Natural killer cell (primary cell): ENCODE data around the gene GNG7. TPM values are rescaled to one million over a fixed set of nuclear protein-coding genes. Genes with fewer than 3 reads are reported as not detected.

Experiments used
- ATAC-seq, 3 donors: fragments of 150-1000 bp in 2 of 3; fragments of 200-7000 bp in 1 of 3; cut with Tn5 transposase; 1 replicate in 1 of 3; 2 replicates in 2 of 3; pipeline ENCODE4 v1.10.0; 2021; ENCODE audit warnings: mild to moderate bottlenecking in 2 of 3, moderate library complexity in 2 of 3
- DNase-seq, 2 donors: peaks; one replicate each; pipeline versions ENCODE4 v3.0.0 to v3.0.0-alpha.2; 2013 to 2021; ENCODE audit warnings: mixed read lengths in 1 of 2
- H3K27ac ChIP-seq: one replicate; pipeline ENCODE4 v1.5.1; 2013; ENCODE audit warnings: mild to moderate bottlenecking, low read length
- H3K27me3 ChIP-seq: one replicate; pipeline ENCODE4 v1.6.1; 2013; ENCODE audit warnings: low read length; ENCODE audit not compliant: control insufficient read depth, insufficient read depth
- H3K36me3 ChIP-seq: one replicate; pipeline ENCODE4 v1.6.1; 2013; ENCODE audit warnings: low read length; ENCODE audit not compliant: control insufficient read depth, insufficient read depth
- H3K4me1 ChIP-seq: one replicate; pipeline ENCODE4 v1.6.1; 2013; ENCODE audit warnings: low read length; ENCODE audit not compliant: control insufficient read depth, insufficient read depth
- H3K4me3 ChIP-seq: one replicate; pipeline ENCODE4 v1.5.1; 2013; ENCODE audit warnings: low read length
- H3K9me3 ChIP-seq: one replicate; pipeline ENCODE4 v1.6.1; 2013; ENCODE audit warnings: low read length; ENCODE audit not compliant: control insufficient read depth, insufficient read depth
- H3K27ac Mint-ChIP-seq, 2 donors: one replicate each; pipeline ENCODE4 v1.8.0; 2022; ENCODE audit warnings: mild to moderate bottlenecking in 2 of 2, mixed read lengths in 2 of 2, moderate library complexity in 1 of 2
- H3K27me3 Mint-ChIP-seq, 2 donors: one replicate each; pipeline ENCODE4 v1.8.0; 2022; ENCODE audit warnings: low read depth in 2 of 2, mixed read lengths in 2 of 2
- H3K36me3 Mint-ChIP-seq: one replicate; pipeline ENCODE4 v1.8.0; 2022; ENCODE audit warnings: mixed read lengths
- H3K4me1 Mint-ChIP-seq, 2 donors: one replicate each; pipeline ENCODE4 v1.8.0; 2022; ENCODE audit warnings: mixed read lengths in 2 of 2
- H3K4me3 Mint-ChIP-seq: one replicate; pipeline ENCODE4 v1.8.0; 2022; ENCODE audit warnings: mild to moderate bottlenecking, moderate library complexity, mixed read lengths
- H3K9me3 Mint-ChIP-seq, 2 donors: one replicate each; pipeline ENCODE4 v1.8.0; 2022; ENCODE audit warnings: mixed read lengths in 2 of 2
- CTCF ChIP-seq: fragments of 200-600 bp; IDR thresholded peaks from one replicate; pipeline ENCODE4 v1.8.0; 2022; ENCODE audit warnings: antibody characterized with exemption
- WGBS: methylation state at CpG from one replicate; pipeline ENCODE4 v1.1.7; 2013; ENCODE audit warnings: missing lambda C conversion rate; ENCODE audit not compliant: insufficient coverage; 5-methylcytosine and 5-hydroxymethylcytosine counted together
- intact Hi-C: fragments of 100-400 bp; cut with micrococcal nuclease; formaldehyde crosslinking; loops from one replicate; pipeline ENCODE4 v1.14.2; 2022
- total RNA-seq, 4 donors: library from RNA; stranded (reverse); fragments of 120-200 nt in 1 of 4; gene quantifications; one replicate each; pipeline versions ENCODE4 v1.2.3 to v1.2.4, GENCODE V29; 2013 to 2022

GNG7 gene
- total RNA-seq, 3 donors from 2014 or later (not counting 1 experiment from before 2014, with no cell fraction given): 0.75 to 4.8 (median 1.5) TPM

GRCh38 chr19:2548966-2549365, 153.5 kb downstream of the GNG7 start:
- H3K4me1 Mint-ChIP-seq: peaks cover 22 to 34% of the 10 kb centered on the region in 2 donors
- 98% methylated on average over 11 of the region's 11 CpGs for WGBS
- no peaks in the 10 kb centered on the region for H3K27me3 ChIP-seq
- DNase-seq: no peak
- H3K27me3 Mint-ChIP-seq: no peaks in the 10 kb centered on the region
- peaks cover 39% of the 10 kb centered on the region for H3K4me1 ChIP-seq
- no peaks in the 10 kb centered on the region for H3K9me3 Mint-ChIP-seq
- no peak for TF ChIP-seq CTCF
- H3K36me3 Mint-ChIP-seq: no peaks in the 10 kb centered on the region
- no peak overlapping the region for H3K4me3 Mint-ChIP-seq
- no peak overlapping the region for H3K27ac Mint-ChIP-seq
- no peaks in the 10 kb centered on the region for H3K9me3 ChIP-seq
- H3K4me3 ChIP-seq: no peak overlapping the region
- no peak overlapping the region for H3K27ac ChIP-seq
- ATAC-seq: no peak
- intact Hi-C loops: no loop called here
- H3K36me3 ChIP-seq: no peaks in the 10 kb centered on the region

- Histone ChIP-seq H3K27me3 (no peaks in the 10 kb centered on the region), H3K4me3 (no peak overlapping the region), H3K36me3 (no peaks in the 10 kb centered on the region), H3K9me3 (no peaks in the 10 kb centered on the region), H3K4me1 (peaks cover 50% of the 10 kb centered on the region), H3K27ac (no peak overlapping the region)
- TF ChIP-seq CTCF: no peak
- DNase-seq: no peak
- WGBS: 94% methylated on average over 9 of the region's 9 CpGs
- no peak overlapping the region for H3K4me3 Mint-ChIP-seq
- H3K9me3 Mint-ChIP-seq: no peaks in the 10 kb centered on the region
- no peak for ATAC-seq
- intact Hi-C loops: no loop called here
- H3K4me1 Mint-ChIP-seq: peaks cover 25 to 40% of the 10 kb centered on the region in 2 donors
- peak overlapping the region in 1 of 2 donors; percentile 82 for H3K27ac Mint-ChIP-seq
- no peaks in the 10 kb centered on the region for H3K27me3 Mint-ChIP-seq
- H3K36me3 Mint-ChIP-seq: no peaks in the 10 kb centered on the region
Observed at GRCh38 chr19:2547721-2548120, 154.8 kb downstream of the GNG7 start.

DNA sequence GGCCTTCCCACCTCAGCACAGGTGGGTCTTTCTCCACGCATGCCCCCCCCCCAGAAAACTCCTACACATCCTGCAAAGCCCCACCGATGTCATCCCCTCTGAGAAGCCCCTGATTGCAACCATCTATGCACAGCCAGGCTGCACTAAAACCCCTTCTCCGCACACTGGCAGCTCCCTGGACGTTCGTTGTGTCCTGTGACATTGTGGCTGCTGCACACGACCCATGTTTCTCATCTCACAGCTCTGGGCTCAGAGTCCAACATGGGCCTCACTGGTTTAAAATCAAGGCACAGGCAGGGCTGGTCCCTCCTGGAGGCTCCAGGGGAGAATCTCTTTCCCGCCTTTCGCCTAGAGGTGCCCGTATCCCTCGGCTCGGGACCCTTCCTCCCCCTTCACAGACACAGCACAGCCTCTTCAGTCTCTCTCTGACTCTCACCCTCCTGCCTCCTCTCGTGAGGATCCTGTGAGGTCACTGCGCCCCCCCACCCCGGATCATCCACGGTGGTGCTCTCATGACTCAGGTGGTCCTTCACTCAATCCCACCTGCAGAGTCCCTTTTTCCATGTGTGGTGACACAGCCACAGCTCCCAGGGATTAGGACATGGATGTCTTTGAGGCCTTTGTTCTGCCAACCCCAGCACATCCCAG, 155.3 kb downstream of the GNG7 start:
- no peak overlapping the region for H3K27ac ChIP-seq
- no peaks in the 10 kb centered on the region for H3K27me3 Mint-ChIP-seq
- no peaks in the 10 kb centered on the region for H3K9me3 ChIP-seq
- intact Hi-C loops: no loop called here
- no peaks in the 10 kb centered on the region for H3K36me3 ChIP-seq
- no peak for TF ChIP-seq CTCF
- no peaks in the 10 kb centered on the region for H3K36me3 Mint-ChIP-seq
- peak overlapping the region in 1 of 2 donors; percentile 82 for H3K27ac Mint-ChIP-seq
- peak overlapping the region; percentile 4 for H3K4me3 Mint-ChIP-seq
- H3K9me3 Mint-ChIP-seq: no peaks in the 10 kb centered on the region
- H3K4me1 ChIP-seq: peaks cover 50% of the 10 kb centered on the region
- H3K4me1 Mint-ChIP-seq: peaks cover 21 to 36% of the 10 kb centered on the region in 2 donors
- no peak overlapping the region for H3K4me3 ChIP-seq
- no peaks in the 10 kb centered on the region for H3K27me3 ChIP-seq
- ATAC-seq: no peak
- DNase-seq: no peak
- 96% methylated on average over 15 of the region's 15 CpGs for WGBS
